ENCODE measurements around the gene CABP2. TPM values are rescaled to one million over a fixed set of nuclear protein-coding genes. Genes with fewer than 3 reads are reported as not detected.
"Not testable (repeated sequence)": the region's sequence is repeated elsewhere in the genome, so short reads cannot be mapped to it uniquely, and the experiment has no call there.

The CABP2 gene
- polyA plus RNA-seq, 2 donors = not detected

- H3K4me1 ChIP-seq (ENCODE audit: control insufficient read depth in 2 of 2, insufficient read depth in 2 of 2, low read length in 1 of 2) = peaks cover 4 to 19% of the 10 kb centered on the region in 2 donors
- H3K27me3 ChIP-seq (ENCODE audit: control insufficient read depth in 1 of 2, insufficient read depth in 2 of 2, low read length in 2 of 2) = no peaks in the 10 kb centered on the region
- peak within 1 kb of the TSS; percentile 58 to 66 for H3K4me3 ChIP-seq (ENCODE audit: low read depth in 1 of 2, low read length in 2 of 2)
- H3K9me3 ChIP-seq (ENCODE audit: control insufficient read depth in 2 of 2, insufficient read depth in 1 of 2, low read depth in 1 of 2, low read length in 1 of 2) = no peaks in the 10 kb centered on the region
- no peaks in the 10 kb centered on the region for H3K36me3 ChIP-seq (ENCODE audit: control insufficient read depth in 2 of 2, insufficient read depth in 2 of 2, low read length in 1 of 2)
- peak within 1 kb of the TSS; percentile 76 to 95 for H3K27ac ChIP-seq (ENCODE audit: low read depth in 2 of 2, low read length in 1 of 2)
- 8 to 10% methylated on average over 60 of the region's 60 CpGs for WGBS, 2 donors
Measured at GRCh38 chr11:67482827-67483798, 40.1 kb downstream of the CABP2 start, which contains the start of gene AIP. TSS of gene AIP (plus strand) at chr11:67483026. CDS start at chr11:67483159, 133 bp downstream.

- H3K4me1 ChIP-seq (ENCODE audit: control insufficient read depth in 2 of 2, insufficient read depth in 2 of 2, low read length in 1 of 2) = peaks cover 4 to 19% of the 10 kb centered on the region in 2 donors
- no peaks in the 10 kb centered on the region for H3K9me3 ChIP-seq (ENCODE audit: control insufficient read depth in 2 of 2, insufficient read depth in 1 of 2, low read depth in 1 of 2, low read length in 1 of 2)
- no peaks in the 10 kb centered on the region for H3K27me3 ChIP-seq (ENCODE audit: control insufficient read depth in 1 of 2, insufficient read depth in 2 of 2, low read length in 2 of 2)
- WGBS, 2 donors = 33 to 34% methylated on average over 19 of the region's 19 CpGs
- H3K36me3 ChIP-seq (ENCODE audit: control insufficient read depth in 2 of 2, insufficient read depth in 2 of 2, low read length in 1 of 2) = no peaks in the 10 kb centered on the region
- peak overlapping the region; percentile 58 to 66 for H3K4me3 ChIP-seq (ENCODE audit: low read depth in 1 of 2, low read length in 2 of 2)
- H3K27ac ChIP-seq (ENCODE audit: low read depth in 2 of 2, low read length in 1 of 2) = peak overlapping the region; percentile 76 to 95
Measured at GRCh38 chr11:67482275-67482826, 40.9 kb downstream of the CABP2 start.

- not testable (repeated sequence) for H3K4me3 ChIP-seq (ENCODE audit: low read depth in 1 of 2, low read length in 2 of 2); H3K9me3 ChIP-seq (ENCODE audit: control insufficient read depth in 2 of 2, insufficient read depth in 1 of 2, low read depth in 1 of 2, low read length in 1 of 2); H3K27me3 ChIP-seq (ENCODE audit: control insufficient read depth in 1 of 2, insufficient read depth in 2 of 2, low read length in 2 of 2); H3K4me1 ChIP-seq (ENCODE audit: control insufficient read depth in 2 of 2, insufficient read depth in 2 of 2, low read length in 1 of 2); H3K27ac ChIP-seq (ENCODE audit: low read depth in 2 of 2, low read length in 1 of 2); H3K36me3 ChIP-seq (ENCODE audit: control insufficient read depth in 2 of 2, insufficient read depth in 2 of 2, low read length in 1 of 2)
- WGBS, 2 donors = 84 to 85% methylated on average over 12 to 13 of the region's 16 CpGs
Measured at GRCh38 chr11:67477344-67478050, 45.7 kb downstream of the CABP2 start.

- WGBS, 2 donors = 79 to 85% methylated on average over 10 of the region's 10 CpGs
- H3K4me3 ChIP-seq (ENCODE audit: low read depth in 1 of 2, low read length in 2 of 2); H3K36me3 ChIP-seq (ENCODE audit: control insufficient read depth in 2 of 2, insufficient read depth in 2 of 2, low read length in 1 of 2); H3K9me3 ChIP-seq (ENCODE audit: control insufficient read depth in 2 of 2, insufficient read depth in 1 of 2, low read depth in 1 of 2, low read length in 1 of 2); H3K4me1 ChIP-seq (ENCODE audit: control insufficient read depth in 2 of 2, insufficient read depth in 2 of 2, low read length in 1 of 2); H3K27ac ChIP-seq (ENCODE audit: low read depth in 2 of 2, low read length in 1 of 2); H3K27me3 ChIP-seq (ENCODE audit: control insufficient read depth in 1 of 2, insufficient read depth in 2 of 2, low read length in 2 of 2): not testable (repeated sequence)
Measured at GRCh38 chr11:67476692-67477091, 46.6 kb downstream of the CABP2 start.

GRCh38 chr11:67472882-67473281 is 50.4 kb downstream of the CABP2 start:
- 80 to 82% methylated on average over 7 of the region's 7 CpGs for WGBS, 2 donors
- H3K27ac ChIP-seq (ENCODE audit: low read depth in 2 of 2, low read length in 1 of 2) = no peak overlapping the region
- no peak overlapping the region for H3K4me3 ChIP-seq (ENCODE audit: low read depth in 1 of 2, low read length in 2 of 2)
- no peaks in the 10 kb centered on the region for H3K27me3 ChIP-seq (ENCODE audit: control insufficient read depth in 1 of 2, insufficient read depth in 2 of 2, low read length in 2 of 2)
- H3K9me3 ChIP-seq (ENCODE audit: control insufficient read depth in 2 of 2, insufficient read depth in 1 of 2, low read depth in 1 of 2, low read length in 1 of 2) = no peaks in the 10 kb centered on the region
- peaks cover 2% of the 10 kb centered on the region in 2 donors for H3K4me1 ChIP-seq (ENCODE audit: control insufficient read depth in 2 of 2, insufficient read depth in 2 of 2, low read length in 1 of 2)
- H3K36me3 ChIP-seq (ENCODE audit: control insufficient read depth in 2 of 2, insufficient read depth in 2 of 2, low read length in 1 of 2) = no peaks in the 10 kb centered on the region

GRCh38 chr11:67470337-67471002 is 52.8 kb downstream of the CABP2 start:
- H3K27me3 ChIP-seq (ENCODE audit: control insufficient read depth in 1 of 2, insufficient read depth in 2 of 2, low read length in 2 of 2) = no peaks in the 10 kb centered on the region
- no peak overlapping the region for H3K4me3 ChIP-seq (ENCODE audit: low read depth in 1 of 2, low read length in 2 of 2)
- peaks cover 0 to 6% of the 10 kb centered on the region in 2 donors for H3K36me3 ChIP-seq (ENCODE audit: control insufficient read depth in 2 of 2, insufficient read depth in 2 of 2, low read length in 1 of 2)
- H3K4me1 ChIP-seq (ENCODE audit: control insufficient read depth in 2 of 2, insufficient read depth in 2 of 2, low read length in 1 of 2) = peaks cover 6 to 10% of the 10 kb centered on the region in 2 donors
- H3K27ac ChIP-seq (ENCODE audit: low read depth in 2 of 2, low read length in 1 of 2) = no peak overlapping the region
- H3K9me3 ChIP-seq (ENCODE audit: control insufficient read depth in 2 of 2, insufficient read depth in 1 of 2, low read depth in 1 of 2, low read length in 1 of 2) = no peaks in the 10 kb centered on the region
- WGBS, 2 donors = 80 to 82% methylated on average over 8 of the region's 8 CpGs

- H3K27me3 ChIP-seq (ENCODE audit: control insufficient read depth in 1 of 2, insufficient read depth in 2 of 2, low read length in 2 of 2) = no peaks in the 10 kb centered on the region
- H3K9me3 ChIP-seq (ENCODE audit: control insufficient read depth in 2 of 2, insufficient read depth in 1 of 2, low read depth in 1 of 2, low read length in 1 of 2) = no peaks in the 10 kb centered on the region
- peak overlapping the region; percentile 91 to 92 for H3K27ac ChIP-seq (ENCODE audit: low read depth in 2 of 2, low read length in 1 of 2)
- H3K4me3 ChIP-seq (ENCODE audit: low read depth in 1 of 2, low read length in 2 of 2) = peak overlapping the region; percentile 59 to 67
- peaks cover 0 to 6% of the 10 kb centered on the region in 2 donors for H3K36me3 ChIP-seq (ENCODE audit: control insufficient read depth in 2 of 2, insufficient read depth in 2 of 2, low read length in 1 of 2)
- WGBS, 2 donors = 9% methylated on average over 9 of the region's 9 CpGs
- peaks cover 6 to 17% of the 10 kb centered on the region in 2 donors for H3K4me1 ChIP-seq (ENCODE audit: control insufficient read depth in 2 of 2, insufficient read depth in 2 of 2, low read length in 1 of 2)
Measured at GRCh38 chr11:67469508-67469811, 53.8 kb downstream of the CABP2 start.
